HepG2 (cell line): Measurements from ENCODE around the gene SLC9B2. TPM values are rescaled to one million over a fixed set of nuclear protein-coding genes. Genes with fewer than 3 reads are reported as not detected.

Experiments used
- AHDC1 ChIP-seq: sonication (generic); formaldehyde crosslinking; IDR thresholded peaks from 2 replicates; pipeline ENCODE4 v1.5.1; 2020; ENCODE audit warnings: mild to moderate bottlenecking, missing genetic modification reagents, borderline replicate concordance
- ATF1 ChIP-seq: IDR thresholded peaks from 2 replicates; pipeline ENCODE4 v1.6.1; 2016; ENCODE audit warnings: mild to moderate bottlenecking, control low read depth
- ATM ChIP-seq: fragments of 450-650 bp; IDR thresholded peaks from 2 replicates; pipeline ENCODE4 v1.7.1; 2017; ENCODE audit warnings: mild to moderate bottlenecking, borderline replicate concordance
- NFYC ChIP-seq: IDR thresholded peaks from 2 replicates; pipeline ENCODE4 v1.6.1; 2016; ENCODE audit warnings: missing genetic modification reagents, missing compliant biosample characterization
- SRSF1 ChIP-seq: fragments of 200-400 bp; formaldehyde crosslinking; optimal IDR thresholded peaks from 2 replicates; pipeline ENCODE3; 2017; ENCODE audit warnings: mild to moderate bottlenecking, low read depth, low read length, moderate library complexity
- TMF1 ChIP-seq: sonication (generic); formaldehyde crosslinking; IDR thresholded peaks from 2 replicates; pipeline ENCODE4 v1.8.1; 2022; ENCODE audit warnings: low read depth, missing genetic modification reagents
- ZFP1 ChIP-seq: IDR thresholded peaks from 2 replicates; pipeline ENCODE4 v1.6.1; 2016
- ZFY ChIP-seq: sonication (generic); formaldehyde crosslinking; IDR thresholded peaks from 2 replicates; pipeline ENCODE4 v1.4.0; 2020; ENCODE audit warnings: missing genetic modification reagents
- ZGPAT ChIP-seq: IDR thresholded peaks from 2 replicates; pipeline ENCODE4 v1.6.1; 2016; ENCODE audit warnings: mild to moderate bottlenecking
- ZHX1 ChIP-seq: sonication (generic); formaldehyde crosslinking; IDR thresholded peaks from 2 replicates; pipeline ENCODE4 v1.8.1; 2022; ENCODE audit warnings: low read depth, mild to moderate bottlenecking, missing genetic modification reagents
- ZNF136 ChIP-seq: sonication (generic); formaldehyde crosslinking; IDR thresholded peaks from 2 replicates; pipeline ENCODE4 v1.8.1; 2022; ENCODE audit warnings: low read depth, mild to moderate bottlenecking, moderate library complexity, missing genetic modification reagents
- ZNF143 ChIP-seq: sonication (generic); formaldehyde crosslinking; IDR thresholded peaks from 2 replicates; pipeline ENCODE4 v1.4.0; 2020; ENCODE audit warnings: missing genetic modification reagents
- ZNF496 ChIP-seq: sonication (generic); formaldehyde crosslinking; IDR thresholded peaks from 2 replicates; pipeline ENCODE4 v1.8.1; 2023; ENCODE audit warnings: mild to moderate bottlenecking, moderate library complexity, missing genetic modification reagents; ENCODE audit not compliant: insufficient replicate concordance
- ZNF503 ChIP-seq: sonication (generic); formaldehyde crosslinking; IDR thresholded peaks from 2 replicates; pipeline ENCODE4 v1.4.0; 2020; ENCODE audit warnings: missing genetic modification reagents
- ZZZ3 ChIP-seq: sonication (generic); formaldehyde crosslinking; IDR thresholded peaks from 2 replicates; pipeline ENCODE4 v1.4.0; 2020; ENCODE audit warnings: missing genetic modification reagents, mild to moderate bottlenecking, borderline replicate concordance
- polyA plus RNA-seq, 8 experiments: library from polyadenylated mRNA; depleted of rRNA in 3 of 8; stranded (reverse) in 7 of 8; unstranded in 1 of 8; fragments of >200 nt; fragmentation: Illumina TruSeq in 4 of 8; extraction: Trizol in 4 of 8; gene quantifications; 2 replicates each; pipeline versions ENCODE4 v1.2.1 to v1.2.3, GENCODE V29; 2011 to 2016; ENCODE audit warnings: low read depth in 4 of 8, missing spikeins in 1 of 8, mixed read lengths in 1 of 8; ENCODE audit not compliant: insufficient read depth in 1 of 8
- total RNA-seq, 5 experiments: library from RNA; depleted of rRNA; stranded (reverse); fragments of >200 nt; fragmentation: Illumina TruSeq; extraction: Trizol; gene quantifications; 2 replicates each; pipeline ENCODE4 v1.2.3, GENCODE V29; 2016; ENCODE audit warnings: low read depth in 1 of 5

SLC9B2 gene
- total and polyA plus RNA-seq, 2 of the 13 experiments (the other 11 are each of a cell fraction or from before 2014, with no cell fraction given) = 23.5 to 38.5 TPM

GRCh38 chr4:103099691-103100392 lies 23.3 kb upstream of the SLC9B2 start, which contains the start of gene BDH2 (continued):
- TF ChIP-seq ZHX1 (CRISPR knock-in tag) (no peak), TMF1 (CRISPR knock-in tag) (no peak), AHDC1 (CRISPR knock-in tag) (no peak), ZNF496 (no peak), ATF1 (CRISPR knock-in tag) (0 out of 2 replicates have a peak, but pooled peaks have one; percentile 36), ZFP1 (no peak), NFYC (CRISPR knock-in tag) (no peak), ZGPAT (peak; percentile 25; the same call in 1 of the 2 replicates), ZNF136 (CRISPR knock-in tag) (no peak), ZFY (0 out of 2 replicates have a peak, but pooled peaks have one; percentile 26), ZNF503 (no peak), SRSF1 (no peak), ZZZ3 (no peak), ZNF143 (CRISPR knock-in tag) (peak; percentile 95), ATM (no peak)
